Measurements from ENCODE around the gene NOTCH1. TPM values are rescaled to one million over a fixed set of nuclear protein-coding genes. Genes with fewer than 3 reads are reported as not detected.
A peak's percentile ranks its signal among the peaks of the same experiment; 100 is the strongest.

Gene NOTCH1
- total and polyA plus RNA-seq, 3 experiments from 2014 or later = 5.1 to 79.5 (median 70.0) TPM

DNA sequence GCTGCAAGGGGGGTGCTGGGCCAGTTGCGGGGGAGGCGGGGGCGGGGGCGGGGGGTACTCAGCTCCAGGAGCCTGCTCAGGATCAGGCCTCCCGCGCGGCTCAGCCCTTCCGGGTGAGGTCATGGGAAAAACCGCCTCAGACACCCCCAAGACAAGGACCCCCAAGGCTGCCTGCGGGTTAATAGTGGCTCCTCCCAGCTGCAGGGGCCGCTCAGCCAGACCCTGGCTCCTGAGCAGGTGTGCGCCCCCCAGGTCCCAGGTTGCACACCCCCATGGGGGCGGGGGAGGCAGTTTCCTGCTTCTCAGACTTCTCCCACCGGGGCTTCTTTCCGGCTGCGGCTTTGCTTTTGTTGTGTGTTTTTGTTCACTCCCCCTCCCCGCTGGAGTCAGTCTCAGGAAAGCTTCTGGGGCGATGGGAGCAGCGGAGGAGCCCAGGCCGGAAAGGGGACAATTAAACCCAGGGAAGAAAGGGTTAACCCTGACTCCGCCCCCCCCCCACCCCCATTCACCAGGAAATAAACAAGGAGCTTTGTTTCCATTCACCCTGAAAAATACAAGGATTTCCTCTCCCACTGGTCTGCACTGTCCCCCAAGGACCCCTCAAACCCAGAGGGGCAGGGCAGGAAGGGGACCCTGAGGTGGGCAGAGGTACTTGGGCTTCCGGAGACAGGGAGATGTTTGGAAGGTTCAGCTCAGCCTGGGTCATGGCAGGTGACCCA lies 42.3 kb upstream of the NOTCH1 start:
- peaks cover 7 to 12% (median 7%) of the 10 kb centered on the region in 3 donors for H3K4me1 Mint-ChIP-seq

DNA sequence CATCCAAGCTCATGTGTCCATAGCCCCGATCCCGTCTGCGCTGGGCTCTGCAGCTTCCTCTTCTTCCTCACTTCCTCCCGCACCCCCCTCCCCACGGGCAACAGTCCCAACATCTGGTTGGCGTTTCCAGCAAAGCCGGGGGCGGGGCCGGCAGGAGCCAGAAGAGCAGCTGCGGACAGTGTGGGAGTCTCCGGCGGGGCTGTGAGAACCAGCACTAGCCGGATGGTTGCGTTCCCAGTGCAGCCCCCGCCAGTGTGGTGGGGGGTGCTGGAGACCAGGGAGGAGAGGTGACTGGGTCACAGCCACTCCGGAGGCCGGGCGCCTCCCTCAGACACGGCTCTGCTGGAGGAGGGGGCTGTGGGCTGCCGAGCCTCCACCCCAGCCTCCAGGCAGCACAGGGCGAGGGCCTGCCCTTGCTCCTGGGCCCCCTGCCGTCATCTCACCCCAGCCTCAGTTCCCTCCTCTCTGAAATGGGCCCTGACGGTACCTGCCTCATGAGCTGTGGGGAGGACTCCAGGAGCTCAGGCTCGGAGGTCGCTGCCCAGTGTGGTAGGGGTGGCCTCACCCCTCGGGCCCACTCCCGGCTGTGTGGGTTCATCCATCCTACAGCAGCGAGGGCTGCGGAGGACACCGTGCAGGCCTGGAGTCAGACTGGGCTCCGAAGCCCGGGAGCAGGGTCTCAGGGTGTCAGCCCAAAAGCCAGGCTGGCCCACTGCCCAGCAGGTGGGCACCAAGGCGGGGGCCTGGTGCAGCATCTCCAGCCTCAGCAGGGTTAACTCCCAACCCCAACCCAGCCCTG lies 41.5 kb upstream of the NOTCH1 start:
- Mint-ChIP-seq H3K4me1 (peaks cover 7 to 12% (median 7%) of the 10 kb centered on the region in 3 donors), H3K27me3 (peaks cover 3% of the 10 kb centered on the region in 2 donors), H3K4me3 (no peak overlapping the region), H3K27ac (no peak overlapping the region), H3K9me3 (no peaks in the 10 kb centered on the region), H3K36me3 (no peaks in the 10 kb centered on the region)
- CTCF ChIA-PET = no interaction called here
- Histone ChIP-seq H3K9me3 (ENCODE audit: low read length) (no peaks in the 10 kb centered on the region), H3K36me3 (ENCODE audit: insufficient read depth, low read length) (no peaks in the 10 kb centered on the region), H3K4me1 (ENCODE audit: insufficient read depth, low read length) (peaks cover 17% of the 10 kb centered on the region), H3K4me3 (ENCODE audit: low read length) (no peak overlapping the region), H3K27ac (ENCODE audit: low read depth, low read length) (peak overlapping the region; percentile 59), H3K27me3 (ENCODE audit: insufficient read depth, low read length, poor library complexity, severe bottlenecking) (no peaks in the 10 kb centered on the region)
- POLR2A ChIA-PET = no interaction called here
- no peak for DNase-seq

More for the DNA sequence above, 42.3 kb upstream of the NOTCH1 start:
- peak overlapping the region; percentile 27 for H3K4me3 ChIP-seq (ENCODE audit: low read length)
- Mint-ChIP-seq H3K27me3 (peaks cover 3% of the 10 kb centered on the region in 2 donors), H3K36me3 (no peaks in the 10 kb centered on the region), H3K9me3 (no peaks in the 10 kb centered on the region), H3K27ac (peak overlapping the region in 2 of 8 donors; percentile 47 to 89), H3K4me3 (peak overlapping the region in 4 of 7 donors; percentile 9 to 24 (median 13))
- ChIA-PET CTCF (no interaction called here), POLR2A (no interaction called here)
- peak in 1 of 5 donors; percentile 37 for DNase-seq
- no peaks in the 10 kb centered on the region for H3K27me3 ChIP-seq (ENCODE audit: insufficient read depth, low read length, poor library complexity, severe bottlenecking)
- H3K27ac ChIP-seq (ENCODE audit: low read depth, low read length) = peak overlapping the region; percentile 59
- H3K9me3 ChIP-seq (ENCODE audit: low read length) = no peaks in the 10 kb centered on the region
- H3K4me1 ChIP-seq (ENCODE audit: insufficient read depth, low read length) = peaks cover 17% of the 10 kb centered on the region
- H3K36me3 ChIP-seq (ENCODE audit: insufficient read depth, low read length) = no peaks in the 10 kb centered on the region

DNA sequence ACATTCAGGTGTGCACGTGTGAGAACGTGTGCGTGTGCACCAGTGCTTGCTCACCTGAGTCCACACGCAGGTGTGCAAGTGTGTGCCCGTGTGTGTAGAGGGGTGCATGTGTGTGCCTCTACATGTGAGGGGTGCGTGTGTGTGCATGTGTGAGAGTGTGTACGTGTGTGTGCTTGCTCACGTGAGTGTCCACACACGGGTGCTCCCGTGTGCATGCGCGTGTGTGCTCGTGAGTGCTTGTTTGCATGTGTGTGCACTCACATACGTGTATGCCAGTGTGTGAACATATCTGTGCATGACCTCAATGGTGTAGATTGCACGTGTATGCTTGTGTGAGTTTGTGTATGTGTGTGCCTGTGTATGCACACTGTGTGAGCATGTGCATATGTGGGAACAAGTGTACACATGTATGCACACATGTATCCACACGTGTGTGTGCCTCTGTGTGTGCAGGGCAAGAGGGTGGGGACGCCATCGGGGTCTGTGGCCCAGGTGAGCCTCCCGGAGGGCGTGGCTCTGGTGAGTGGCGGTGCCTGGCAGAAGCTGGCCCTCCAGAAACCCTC lies 40.6 kb upstream of the NOTCH1 start:
- ChIA-PET POLR2A (no interaction called here), CTCF (no interaction called here)
- Mint-ChIP-seq H3K27me3 (peaks cover 3% of the 10 kb centered on the region in 2 donors), H3K4me1 (peaks cover 7 to 12% (median 7%) of the 10 kb centered on the region in 3 donors), H3K4me3 (no peak overlapping the region), H3K36me3 (no peaks in the 10 kb centered on the region), H3K9me3 (no peaks in the 10 kb centered on the region), H3K27ac (no peak overlapping the region)
- Histone ChIP-seq H3K4me3 (ENCODE audit: low read length) (no peak overlapping the region), H3K36me3 (ENCODE audit: insufficient read depth, low read length) (no peaks in the 10 kb centered on the region), H3K27me3 (ENCODE audit: insufficient read depth, low read length, poor library complexity, severe bottlenecking) (no peaks in the 10 kb centered on the region), H3K27ac (ENCODE audit: low read depth, low read length) (no peak overlapping the region), H3K4me1 (ENCODE audit: insufficient read depth, low read length) (peaks cover 17% of the 10 kb centered on the region), H3K9me3 (ENCODE audit: low read length) (no peaks in the 10 kb centered on the region)
- no peak for DNase-seq

DNA sequence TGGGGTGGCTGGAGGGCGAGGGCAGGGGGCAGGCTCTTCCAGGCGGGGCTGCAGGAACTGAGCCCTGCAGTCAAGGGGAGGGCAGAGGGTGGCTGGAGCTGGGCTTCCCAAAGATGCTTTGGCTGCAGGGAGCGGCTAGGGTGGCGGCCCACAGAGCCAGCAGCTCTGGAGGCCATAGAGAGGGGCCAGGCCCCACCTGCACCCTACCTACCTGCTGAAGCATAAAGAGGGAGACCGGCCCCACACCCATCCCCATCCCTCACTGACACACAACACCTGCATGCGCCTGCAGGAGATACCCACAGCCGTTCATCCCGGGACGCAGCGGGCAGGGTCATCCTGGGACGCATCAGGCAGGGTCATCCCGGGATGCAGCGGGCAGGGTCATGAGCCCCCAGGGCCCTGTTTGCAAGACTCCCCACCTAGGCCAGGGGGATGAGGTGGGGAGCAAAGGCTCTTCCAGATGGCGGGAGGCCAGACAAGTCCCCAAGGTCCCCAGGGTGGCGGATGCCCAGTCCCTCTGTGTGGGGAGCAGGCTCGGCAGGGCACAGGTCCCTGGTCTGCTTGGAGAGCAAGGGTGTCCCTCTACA lies 39.8 kb upstream of the NOTCH1 start:
- no peaks in the 10 kb centered on the region for H3K36me3 Mint-ChIP-seq
- peaks cover 3% of the 10 kb centered on the region in 2 donors for H3K27me3 Mint-ChIP-seq
- H3K9me3 Mint-ChIP-seq = no peaks in the 10 kb centered on the region
- no peak overlapping the region for H3K4me3 Mint-ChIP-seq
- Histone ChIP-seq H3K36me3 (ENCODE audit: insufficient read depth, low read length) (no peaks in the 10 kb centered on the region), H3K4me1 (ENCODE audit: insufficient read depth, low read length) (peaks cover 17% of the 10 kb centered on the region), H3K27ac (ENCODE audit: low read depth, low read length) (no peak overlapping the region), H3K4me3 (ENCODE audit: low read length) (no peak overlapping the region), H3K27me3 (ENCODE audit: insufficient read depth, low read length, poor library complexity, severe bottlenecking) (no peaks in the 10 kb centered on the region), H3K9me3 (ENCODE audit: low read length) (no peaks in the 10 kb centered on the region)
- no peak overlapping the region for H3K27ac Mint-ChIP-seq
- ChIA-PET CTCF (no interaction called here), POLR2A (no interaction called here)
- no peak for DNase-seq
- peaks cover 7 to 12% (median 7%) of the 10 kb centered on the region in 3 donors for H3K4me1 Mint-ChIP-seq

DNA sequence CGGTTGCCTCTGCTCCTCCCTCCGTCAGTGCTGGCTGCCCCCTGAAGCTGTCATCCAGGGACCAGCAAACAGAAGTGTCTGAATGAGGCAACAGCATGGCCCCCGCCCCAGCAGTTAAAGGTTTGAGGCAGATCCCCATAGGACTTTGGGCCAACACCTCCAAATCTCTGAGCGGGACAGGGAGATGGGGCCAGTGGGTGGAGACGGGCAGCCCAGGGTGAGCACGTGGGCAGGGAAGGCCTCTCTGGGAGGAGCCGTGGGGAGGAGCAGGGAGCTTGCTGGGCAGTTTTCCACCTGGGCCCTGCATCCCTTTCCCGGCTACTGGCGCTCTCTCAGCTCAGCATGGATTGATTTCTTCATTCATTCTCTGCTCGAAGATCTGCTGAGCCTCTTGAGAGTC lies 39.1 kb upstream of the NOTCH1 start:
- Mint-ChIP-seq H3K4me3 (no peak overlapping the region), H3K4me1 (peaks cover 7 to 12% (median 7%) of the 10 kb centered on the region in 3 donors), H3K27ac (no peak overlapping the region), H3K9me3 (no peaks in the 10 kb centered on the region), H3K36me3 (no peaks in the 10 kb centered on the region), H3K27me3 (peaks cover 2 to 3% of the 10 kb centered on the region in 2 donors)
- Histone ChIP-seq H3K27ac (ENCODE audit: low read depth, low read length) (no peak overlapping the region), H3K4me1 (ENCODE audit: insufficient read depth, low read length) (peaks cover 17% of the 10 kb centered on the region), H3K4me3 (ENCODE audit: low read length) (no peak overlapping the region), H3K9me3 (ENCODE audit: low read length) (no peaks in the 10 kb centered on the region), H3K36me3 (ENCODE audit: insufficient read depth, low read length) (no peaks in the 10 kb centered on the region), H3K27me3 (ENCODE audit: insufficient read depth, low read length, poor library complexity, severe bottlenecking) (no peaks in the 10 kb centered on the region)
- CTCF ChIA-PET = no interaction called here
- DNase-seq = no peak
- POLR2A ChIA-PET = no interaction called here

DNA sequence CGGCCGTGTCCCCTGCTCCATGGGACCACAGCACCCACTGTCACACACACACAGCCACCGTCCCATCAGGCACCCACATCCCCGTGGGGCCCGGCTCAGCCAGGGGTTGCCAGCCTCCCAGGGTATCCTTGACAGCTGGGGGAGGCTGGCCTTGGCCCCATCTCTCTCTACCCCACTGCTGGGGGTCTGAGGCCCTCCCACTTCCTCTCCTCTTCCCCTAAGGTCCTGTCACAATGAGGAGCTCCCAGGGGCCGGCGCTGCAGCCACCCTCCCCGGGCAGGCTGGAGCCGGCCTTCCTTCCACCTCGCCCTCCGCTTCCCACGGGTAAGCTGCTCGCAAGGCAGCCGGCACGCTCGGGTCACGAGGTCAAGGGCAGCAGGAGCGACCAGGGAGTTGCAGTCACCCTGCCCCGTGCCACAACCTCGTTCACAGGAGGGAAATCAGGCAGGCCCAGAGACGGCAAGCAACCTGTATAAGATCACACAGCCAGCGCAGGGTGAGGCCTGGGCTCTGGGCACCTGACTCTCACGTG lies 38.6 kb upstream of the NOTCH1 start:
- Histone ChIP-seq H3K27me3 (ENCODE audit: insufficient read depth, low read length, poor library complexity, severe bottlenecking) (no peaks in the 10 kb centered on the region), H3K27ac (ENCODE audit: low read depth, low read length) (no peak overlapping the region), H3K9me3 (ENCODE audit: low read length) (no peaks in the 10 kb centered on the region), H3K4me3 (ENCODE audit: low read length) (no peak overlapping the region), H3K4me1 (ENCODE audit: insufficient read depth, low read length) (peaks cover 16% of the 10 kb centered on the region), H3K36me3 (ENCODE audit: insufficient read depth, low read length) (no peaks in the 10 kb centered on the region)
- ChIA-PET POLR2A (no interaction called here), CTCF (no interaction called here)
- H3K4me3 Mint-ChIP-seq = no peak overlapping the region
- no peak for DNase-seq
- no peaks in the 10 kb centered on the region for H3K9me3 Mint-ChIP-seq
- peaks cover 2 to 3% of the 10 kb centered on the region in 2 donors for H3K27me3 Mint-ChIP-seq
- peaks cover 7 to 15% (median 12%) of the 10 kb centered on the region in 3 donors for H3K4me1 Mint-ChIP-seq
- no peak overlapping the region for H3K27ac Mint-ChIP-seq
- H3K36me3 Mint-ChIP-seq = peaks cover 0 to 1% (median 0%) of the 10 kb centered on the region in 3 donors

DNA sequence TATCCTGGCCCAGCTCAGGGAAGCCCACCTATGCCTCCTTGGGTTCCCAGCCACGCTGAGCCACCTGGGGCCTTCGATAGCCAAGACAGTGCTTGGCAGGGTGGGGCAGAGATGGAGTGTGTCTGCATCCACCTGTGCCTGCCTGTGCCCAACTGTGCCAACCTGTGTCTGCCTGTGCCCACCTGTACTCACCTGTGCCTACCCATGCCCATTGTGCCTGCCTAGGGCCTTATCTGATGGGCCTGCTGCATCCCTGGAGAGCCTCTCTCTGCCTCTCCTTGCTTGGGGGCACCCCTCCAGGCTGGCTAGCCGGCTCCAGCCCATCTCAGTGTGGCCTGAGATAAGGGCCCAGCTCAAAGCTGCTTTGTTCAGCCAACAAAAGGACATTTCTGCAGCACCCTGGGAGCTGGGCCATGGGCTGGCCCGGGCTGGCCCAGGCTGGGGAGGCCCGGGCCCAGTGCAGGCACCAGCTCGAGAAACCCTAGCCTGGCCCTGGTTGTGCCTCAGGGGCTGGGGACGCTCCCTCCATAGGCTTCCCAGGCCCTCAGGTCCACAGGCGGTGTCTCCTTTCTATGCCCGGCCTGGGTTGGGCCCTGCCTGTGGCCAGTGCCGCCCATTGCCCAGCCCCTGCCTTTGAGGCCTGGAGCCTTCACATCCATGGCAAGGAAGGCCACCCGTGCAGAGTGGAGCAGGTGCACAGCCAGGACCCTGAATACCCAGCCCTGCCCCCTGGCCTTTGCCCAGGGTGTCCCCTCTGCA lies 37.3 kb upstream of the NOTCH1 start:
- no peak for DNase-seq
- ChIA-PET CTCF (no interaction called here), POLR2A (no interaction called here)
- H3K27ac ChIP-seq (ENCODE audit: low read depth, low read length) = no peak overlapping the region
- Mint-ChIP-seq H3K4me1 (peaks cover under 1 to 8% (median 6%) of the 10 kb centered on the region in 3 donors), H3K4me3 (no peak overlapping the region), H3K9me3 (no peaks in the 10 kb centered on the region), H3K27ac (no peak overlapping the region), H3K27me3 (peaks cover 0 to 3% of the 10 kb centered on the region in 2 donors), H3K36me3 (peaks cover 0 to 1% (median 0%) of the 10 kb centered on the region in 3 donors)
- no peaks in the 10 kb centered on the region for H3K27me3 ChIP-seq (ENCODE audit: insufficient read depth, low read length, poor library complexity, severe bottlenecking)
- no peak overlapping the region for H3K4me3 ChIP-seq (ENCODE audit: low read length)
- no peaks in the 10 kb centered on the region for H3K9me3 ChIP-seq (ENCODE audit: low read length)
- peaks cover 3% of the 10 kb centered on the region for H3K4me1 ChIP-seq (ENCODE audit: insufficient read depth, low read length)
- no peaks in the 10 kb centered on the region for H3K36me3 ChIP-seq (ENCODE audit: insufficient read depth, low read length)

Data from CD8-positive, alpha-beta memory T cell (primary cell).